A673 (cell line): ENCODE results near the gene SLC24A4.

Experiments used
- EZH2 ChIP-seq: fragments of 200-600 bp; sonication (generic); IDR thresholded peaks from 2 replicates; pipeline ENCODE4 v1.6.1; 2017; ENCODE audit warnings: borderline replicate concordance, low read depth, mild to moderate bottlenecking, mixed read lengths, antibody characterized with exemption, low read length; ENCODE audit not compliant: poor library complexity, severe bottlenecking
- TF ChIP-seq, protein P1 (sequence below): fragments of 300-800, 200-600 bp; sonication (generic); conservative IDR thresholded peaks from 2 replicates; pipeline ENCODE4 v1.5.1; 2017; ENCODE audit warnings: low read depth, mild to moderate bottlenecking, antibody characterized with exemption, low read length, moderate library complexity, mixed read lengths

GRCh38 chr14:92460541-92460915, 137.6 kb downstream of the SLC24A4 start:
- TF ChIP-seq, protein P1, sequence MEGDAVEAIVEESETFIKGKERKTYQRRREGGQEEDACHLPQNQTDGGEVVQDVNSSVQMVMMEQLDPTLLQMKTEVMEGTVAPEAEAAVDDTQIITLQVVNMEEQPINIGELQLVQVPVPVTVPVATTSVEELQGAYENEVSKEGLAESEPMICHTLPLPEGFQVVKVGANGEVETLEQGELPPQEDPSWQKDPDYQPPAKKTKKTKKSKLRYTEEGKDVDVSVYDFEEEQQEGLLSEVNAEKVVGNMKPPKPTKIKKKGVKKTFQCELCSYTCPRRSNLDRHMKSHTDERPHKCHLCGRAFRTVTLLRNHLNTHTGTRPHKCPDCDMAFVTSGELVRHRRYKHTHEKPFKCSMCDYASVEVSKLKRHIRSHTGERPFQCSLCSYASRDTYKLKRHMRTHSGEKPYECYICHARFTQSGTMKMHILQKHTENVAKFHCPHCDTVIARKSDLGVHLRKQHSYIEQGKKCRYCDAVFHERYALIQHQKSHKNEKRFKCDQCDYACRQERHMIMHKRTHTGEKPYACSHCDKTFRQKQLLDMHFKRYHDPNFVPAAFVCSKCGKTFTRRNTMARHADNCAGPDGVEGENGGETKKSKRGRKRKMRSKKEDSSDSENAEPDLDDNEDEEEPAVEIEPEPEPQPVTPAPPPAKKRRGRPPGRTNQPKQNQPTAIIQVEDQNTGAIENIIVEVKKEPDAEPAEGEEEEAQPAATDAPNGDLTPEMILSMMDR = no peak
- no peak for TF ChIP-seq EZH2
